ENCODE measurements around the gene DNAJA3. TPM values are rescaled to one million over a fixed set of nuclear protein-coding genes. Genes with fewer than 3 reads are reported as not detected.
A peak's percentile ranks its signal among the peaks of the same experiment; 100 is the strongest.
"Not testable (repeated sequence)": the region's sequence is repeated elsewhere in the genome, so short reads cannot be mapped to it uniquely, and the experiment has no call there.

DNAJA3 gene
- total and polyA plus RNA-seq, 3 donors from 2014 or later, result 56.0 to 88.3 (median 80.2) TPM

GRCh38 chr16:4391631-4392381 is 33.9 kb upstream of the DNAJA3 start:
- Histone ChIP-seq H3K27ac (peak overlapping the region in 1 of 2 donors; percentile 66), H3K27me3 (no peaks in the 10 kb centered on the region), H3K36me3 (ENCODE audit: low read depth, missing control alignments) (no peaks in the 10 kb centered on the region), H3K4me3 (no peak overlapping the region), H3K4me1 (peaks cover 36% of the 10 kb centered on the region), H3K9me3 (no peaks in the 10 kb centered on the region)
- 86 to 90% methylated on average over 10 to 22 of the region's 22 CpGs for WGBS, 2 donors
- intact Hi-C loops (cut with DNase I; ENCODE audit: low total_unique reads), result no loop called here
- TF ChIP-seq POLR2A (IDR thresholded peaks at IDR 0.05) (no peak), CTCF (IDR thresholded peaks at IDR 0.05) (no peak)
- DNase-seq, result no peak

- 40 to 49% methylated on average over 21 to 27 of the region's 27 CpGs for WGBS, 2 donors
- H3K36me3 ChIP-seq (ENCODE audit: low read depth, missing control alignments), result no peaks in the 10 kb centered on the region
These were observed 33.1 kb upstream of the DNAJA3 start for GRCh38 chr16:4392382-4393239.

GRCh38 chr16:4393240-4393600 is 32.4 kb upstream of the DNAJA3 start:
- Histone ChIP-seq H3K27ac (peak overlapping the region; percentile 66), H3K4me1 (peaks cover 25% of the 10 kb centered on the region), H3K36me3 (ENCODE audit: low read depth, missing control alignments) (no peaks in the 10 kb centered on the region), H3K27me3 (no peaks in the 10 kb centered on the region), H3K4me3 (no peak overlapping the region), H3K9me3 (no peaks in the 10 kb centered on the region)
- DNase-seq, result no peak
- TF ChIP-seq CTCF (IDR thresholded peaks at IDR 0.05) (no peak), POLR2A (IDR thresholded peaks at IDR 0.05) (no peak)
- intact Hi-C loops (cut with DNase I; ENCODE audit: low total_unique reads), result no loop called here
- WGBS, 2 donors, result 42 to 43% methylated on average over 5 to 6 of the region's 6 CpGs

More at GRCh38 chr16:4392382-4393239, 33.1 kb upstream of the DNAJA3 start:
- TF ChIP-seq CTCF (IDR thresholded peaks at IDR 0.05) (no peak), POLR2A (IDR thresholded peaks at IDR 0.05) (no peak)
- no peak overlapping the region for H3K4me3 ChIP-seq
- peak overlapping the region; percentile 66 for H3K27ac ChIP-seq
- H3K9me3 ChIP-seq, result no peaks in the 10 kb centered on the region
- DNase-seq, result no peak
- intact Hi-C loops (cut with DNase I; ENCODE audit: low total_unique reads), result no loop called here
- no peaks in the 10 kb centered on the region for H3K27me3 ChIP-seq
- peaks cover 30% of the 10 kb centered on the region for H3K4me1 ChIP-seq

- H3K27me3 ChIP-seq; H3K36me3 ChIP-seq (ENCODE audit: low read depth, missing control alignments); intact Hi-C loops (cut with DNase I; ENCODE audit: low total_unique reads); DNase-seq; H3K9me3 ChIP-seq; H3K4me3 ChIP-seq: not testable (repeated sequence)
- WGBS, 2 donors, result 95 to 96% methylated on average over 15 of the region's 15 CpGs
- Histone ChIP-seq H3K27ac (peak overlapping the region in 1 of 2 donors; percentile 66), H3K4me1 (peaks cover 23% of the 10 kb centered on the region)
These were observed 31.8 kb upstream of the DNAJA3 start for GRCh38 chr16:4393850-4394249.

- intact Hi-C loops (cut with DNase I; ENCODE audit: low total_unique reads), result no loop called here
- DNase-seq, result no peak
- no peak overlapping the region for H3K4me3 ChIP-seq
- WGBS, 2 donors, result 76 to 80% methylated on average over 7 to 9 of the region's 9 CpGs
- no peak overlapping the region for H3K27ac ChIP-seq
- H3K27me3 ChIP-seq, result no peaks in the 10 kb centered on the region
- no peak for TF ChIP-seq POLR2A (IDR thresholded peaks at IDR 0.05)
- TF ChIP-seq CTCF (IDR thresholded peaks at IDR 0.05), result no peak
- H3K9me3 ChIP-seq, result no peaks in the 10 kb centered on the region
- H3K4me1 ChIP-seq, result peaks cover 17% of the 10 kb centered on the region
- H3K36me3 ChIP-seq (ENCODE audit: low read depth, missing control alignments), result no peaks in the 10 kb centered on the region
These were observed 30.5 kb upstream of the DNAJA3 start for GRCh38 chr16:4395055-4395726.

Data from testis (tissue), 3 donors.